OCI-LY1 (cell line): ENCODE results near the gene RNU6-9.

Experiments
- H2AFZ ChIP-seq: fragments of 200-600 bp; sonication (generic), shearing (Covaris generic); 2 replicates; pipeline ENCODE4 v1.6.0; 2014; ENCODE audit warnings: antibody characterized with exemption, mild to moderate bottlenecking, low read length
- H3F3A ChIP-seq: fragments of 200-600 bp; sonication (generic), shearing (Covaris generic); 2 replicates; pipeline ENCODE4 v1.6.0; 2014; ENCODE audit warnings: mild to moderate bottlenecking, antibody characterized with exemption, low read length, moderate library complexity; ENCODE audit not compliant: insufficient read depth
- H3K27ac ChIP-seq: fragments of 200-600 bp; sonication (generic); 2 replicates; pipeline ENCODE4 v1.5.1; 2014; ENCODE audit warnings: low read length, mixed run types, mild to moderate bottlenecking, low read depth; ENCODE audit not compliant: poor library complexity, severe bottlenecking
- H3K27me3 ChIP-seq: fragments of 200-600 bp; sonication (generic); 2 replicates; pipeline ENCODE4 v1.6.0; 2014; ENCODE audit warnings: antibody characterized with exemption, mild to moderate bottlenecking, low read length, moderate library complexity; ENCODE audit not compliant: insufficient read depth
- H3K36me3 ChIP-seq: fragments of 200-600 bp; sonication (generic); 2 replicates; pipeline ENCODE4 v1.6.1; 2014; ENCODE audit warnings: mild to moderate bottlenecking, antibody characterized with exemption, low read length, moderate library complexity, mixed read lengths; ENCODE audit not compliant: insufficient read depth
- H3K4me1 ChIP-seq: fragments of 200-600 bp; sonication (generic); 2 replicates; pipeline ENCODE4 v1.5.1; 2014; ENCODE audit warnings: mild to moderate bottlenecking, low read length, moderate library complexity; ENCODE audit not compliant: insufficient read depth, severe bottlenecking
- H3K4me2 ChIP-seq: fragments of 200-600 bp; sonication (generic), shearing (Covaris generic); 2 replicates; pipeline ENCODE4 v1.6.1; 2014; ENCODE audit warnings: low read length
- H3K4me3 ChIP-seq: fragments of 200-600 bp; sonication (generic); 2 replicates; pipeline ENCODE4 v1.5.1; 2014; ENCODE audit warnings: low read length, low read depth, mild to moderate bottlenecking, mixed read lengths; ENCODE audit not compliant: poor library complexity, severe bottlenecking
- H3K79me2 ChIP-seq: fragments of 200-600 bp; shearing (Covaris generic); 2 replicates; pipeline ENCODE4 v1.6.1; 2016; ENCODE audit warnings: mixed run types, low read length, mixed read lengths; ENCODE audit not compliant: insufficient read depth
- H3K9ac ChIP-seq: fragments of 200-600 bp; sonication (generic), shearing (Covaris generic); 2 replicates; pipeline ENCODE4 v1.6.1; 2014; ENCODE audit warnings: mild to moderate bottlenecking, low read length, mixed read lengths
- H3K9me2 ChIP-seq: fragments of 200-600 bp; sonication (generic), shearing (Covaris generic); 2 replicates; pipeline ENCODE4 v1.6.1; 2014; ENCODE audit warnings: low read depth, mild to moderate bottlenecking, low read length, mixed read lengths
- H3K9me3 ChIP-seq: fragments of 200-600 bp; shearing (Covaris generic); 2 replicates; pipeline ENCODE4 v1.6.1; 2014; ENCODE audit warnings: low read length, mixed read lengths
- H4K20me1 ChIP-seq: fragments of 200-600 bp; sonication (generic), shearing (Covaris generic); 2 replicates; pipeline ENCODE4 v1.6.0; 2016; ENCODE audit warnings: mild to moderate bottlenecking, low read length; ENCODE audit not compliant: insufficient read depth
- EZH2 ChIP-seq: fragments of 200-600 bp; sonication (generic), shearing (Covaris generic); IDR thresholded peaks from 2 replicates; pipeline ENCODE4 v1.8.0; 2017; ENCODE audit warnings: borderline replicate concordance, mixed run types, mild to moderate bottlenecking, antibody characterized with exemption, low read length, moderate library complexity, mixed read lengths
- TF ChIP-seq, protein P1 (sequence below): fragments of 200-600 bp; sonication (generic), shearing (Covaris generic); IDR thresholded peaks from 2 replicates; pipeline ENCODE4 v1.5.1; 2017; ENCODE audit warnings: mild to moderate bottlenecking, antibody characterized with exemption, low read length, moderate library complexity, mixed read lengths

RNU6-9 gene

DNA sequence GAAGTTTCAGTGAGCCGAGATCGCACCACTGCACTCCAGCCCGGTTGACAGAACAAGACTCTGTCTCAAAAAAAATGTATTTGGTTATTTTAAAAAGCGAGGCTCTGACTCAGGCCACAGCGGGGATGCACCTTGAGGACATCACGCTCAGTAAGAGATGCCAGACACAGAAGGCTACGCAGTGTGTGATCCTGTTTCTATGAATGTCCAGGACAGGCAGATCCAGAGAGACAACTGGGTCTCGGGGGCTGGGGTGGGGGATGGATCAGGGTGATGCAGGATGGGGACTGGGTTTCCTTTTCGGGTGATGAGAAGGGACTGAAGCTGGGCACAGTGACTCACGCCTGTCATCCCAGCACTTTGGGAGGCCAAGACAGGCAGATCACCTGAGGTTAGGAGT is 5.7 kb upstream of the RNU6-9 start:
- no peaks in the 10 kb centered on the region for H4K20me1 ChIP-seq
- TF ChIP-seq, protein P1, sequence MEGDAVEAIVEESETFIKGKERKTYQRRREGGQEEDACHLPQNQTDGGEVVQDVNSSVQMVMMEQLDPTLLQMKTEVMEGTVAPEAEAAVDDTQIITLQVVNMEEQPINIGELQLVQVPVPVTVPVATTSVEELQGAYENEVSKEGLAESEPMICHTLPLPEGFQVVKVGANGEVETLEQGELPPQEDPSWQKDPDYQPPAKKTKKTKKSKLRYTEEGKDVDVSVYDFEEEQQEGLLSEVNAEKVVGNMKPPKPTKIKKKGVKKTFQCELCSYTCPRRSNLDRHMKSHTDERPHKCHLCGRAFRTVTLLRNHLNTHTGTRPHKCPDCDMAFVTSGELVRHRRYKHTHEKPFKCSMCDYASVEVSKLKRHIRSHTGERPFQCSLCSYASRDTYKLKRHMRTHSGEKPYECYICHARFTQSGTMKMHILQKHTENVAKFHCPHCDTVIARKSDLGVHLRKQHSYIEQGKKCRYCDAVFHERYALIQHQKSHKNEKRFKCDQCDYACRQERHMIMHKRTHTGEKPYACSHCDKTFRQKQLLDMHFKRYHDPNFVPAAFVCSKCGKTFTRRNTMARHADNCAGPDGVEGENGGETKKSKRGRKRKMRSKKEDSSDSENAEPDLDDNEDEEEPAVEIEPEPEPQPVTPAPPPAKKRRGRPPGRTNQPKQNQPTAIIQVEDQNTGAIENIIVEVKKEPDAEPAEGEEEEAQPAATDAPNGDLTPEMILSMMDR, result no peak
- no peak for TF ChIP-seq EZH2
- peaks cover 14% of the 10 kb centered on the region for H3K4me1 ChIP-seq
- no peak overlapping the region for H3K4me3 ChIP-seq
- H3K27me3 ChIP-seq, result no peaks in the 10 kb centered on the region
- peaks cover 43% of the 10 kb centered on the region for H3K36me3 ChIP-seq
- H3K9ac ChIP-seq, result no peak overlapping the region
- H2AFZ ChIP-seq, result no peak overlapping the region
- H3F3A ChIP-seq, result peaks cover 4% of the 10 kb centered on the region; the same call in 1 of the 2 replicates
- H3K9me2 ChIP-seq, result no peaks in the 10 kb centered on the region
- no peak overlapping the region for H3K4me2 ChIP-seq
- H3K9me3 ChIP-seq, result no peaks in the 10 kb centered on the region
- H3K27ac ChIP-seq, result no peak overlapping the region
- H3K79me2 ChIP-seq, result no peaks in the 10 kb centered on the region

DNA sequence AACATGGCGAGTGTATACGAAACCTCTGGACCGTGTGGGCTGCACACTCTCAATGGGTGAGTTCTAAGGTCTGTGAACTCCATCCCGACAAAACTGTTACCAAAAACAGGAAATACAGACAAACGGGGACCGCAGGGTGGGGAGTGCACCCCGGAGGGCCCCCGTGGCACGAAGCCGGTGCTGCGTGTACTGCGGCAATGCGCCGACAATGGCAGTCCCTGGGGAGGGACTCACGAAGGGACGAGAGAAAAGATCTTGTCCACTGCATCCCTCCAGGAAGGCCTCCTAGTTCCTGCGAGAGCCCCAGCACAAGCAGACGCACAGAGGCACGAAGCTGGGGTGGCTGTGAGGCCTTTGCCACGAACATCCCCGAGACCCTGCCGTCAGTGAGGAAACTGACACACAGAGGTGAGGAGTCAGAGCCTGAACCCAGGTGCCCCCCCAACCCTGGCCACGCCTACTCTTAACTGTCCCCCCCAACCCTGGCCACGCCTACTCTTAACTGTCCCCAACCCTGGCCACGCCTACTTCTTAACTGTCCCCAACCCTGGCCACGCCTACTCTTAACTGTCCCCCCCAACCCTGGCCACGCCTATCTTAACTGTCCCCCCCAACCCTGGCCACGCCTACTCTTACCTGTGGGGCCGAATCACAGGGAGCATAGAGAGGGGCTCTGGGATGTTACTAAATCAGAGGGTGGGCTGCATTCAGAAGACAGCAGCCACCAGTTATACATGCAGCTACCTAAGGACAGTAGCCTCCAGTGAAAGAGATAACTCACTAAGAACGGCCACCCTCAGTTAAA is 4.5 kb upstream of the RNU6-9 start:
- Histone ChIP-seq H3K4me3 (no peak overlapping the region), H3K27ac (peak overlapping the region; percentile 68), H3K9ac (no peak overlapping the region), H3K79me2 (no peaks in the 10 kb centered on the region), H3F3A (peaks cover 4% of the 10 kb centered on the region; the same call in 1 of the 2 replicates), H2AFZ (no peak overlapping the region), H3K36me3 (peaks cover 33% of the 10 kb centered on the region), H3K4me2 (peak overlapping the region; percentile 12; the same call in 1 of the 2 replicates), H4K20me1 (no peaks in the 10 kb centered on the region), H3K9me2 (no peaks in the 10 kb centered on the region), H3K4me1 (peaks cover 14% of the 10 kb centered on the region), H3K9me3 (no peaks in the 10 kb centered on the region), H3K27me3 (no peaks in the 10 kb centered on the region)
- TF ChIP-seq, protein P1, result no peak
- no peak for TF ChIP-seq EZH2

DNA sequence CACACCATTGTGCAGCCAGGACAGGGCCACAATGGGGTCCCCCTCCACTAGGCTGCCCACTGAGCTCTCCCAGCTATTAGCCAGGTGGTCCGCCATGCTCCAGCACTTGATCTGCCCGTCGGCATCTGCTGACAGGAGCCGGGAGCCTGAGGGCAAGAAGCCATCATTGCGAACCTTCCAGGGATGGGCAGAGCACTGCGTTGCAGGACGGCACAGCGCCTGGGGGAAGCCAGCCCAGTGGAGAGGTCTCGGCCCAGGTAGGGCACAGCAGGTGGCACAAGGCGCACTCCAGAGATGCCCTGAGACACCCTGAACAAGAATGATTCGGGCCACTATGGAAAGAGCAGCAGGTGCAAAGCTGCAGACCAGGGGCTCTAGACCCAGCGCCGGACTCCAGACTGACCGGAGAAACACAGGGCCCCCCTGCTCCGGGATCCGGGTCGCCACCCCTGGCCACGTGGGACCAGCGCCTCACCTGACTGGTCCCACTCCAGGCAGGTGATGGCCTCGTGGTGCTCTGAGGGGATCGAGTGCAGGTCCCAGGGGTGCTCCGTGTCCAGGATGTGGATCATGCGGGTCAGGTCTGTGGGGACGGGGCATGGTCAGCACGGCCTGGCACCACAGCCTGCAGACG is 3.5 kb upstream of the RNU6-9 start:
- H3K4me3 ChIP-seq, result no peak overlapping the region
- H3F3A ChIP-seq, result peaks cover 4% of the 10 kb centered on the region; the same call in 1 of the 2 replicates
- TF ChIP-seq EZH2, result no peak
- TF ChIP-seq, protein P1, result no peak
- H4K20me1 ChIP-seq, result no peaks in the 10 kb centered on the region
- no peaks in the 10 kb centered on the region for H3K79me2 ChIP-seq
- peaks cover 28% of the 10 kb centered on the region for H3K36me3 ChIP-seq
- no peaks in the 10 kb centered on the region for H3K9me2 ChIP-seq
- H3K27me3 ChIP-seq, result no peaks in the 10 kb centered on the region
- no peak overlapping the region for H3K9ac ChIP-seq
- peaks cover 14% of the 10 kb centered on the region for H3K4me1 ChIP-seq
- no peaks in the 10 kb centered on the region for H3K9me3 ChIP-seq
- H2AFZ ChIP-seq, result no peak overlapping the region
- no peak overlapping the region for H3K4me2 ChIP-seq
- no peak overlapping the region for H3K27ac ChIP-seq
